Daoy (cell line): ENCODE measurements around the gene CDR2. TPM values are rescaled to one million over a fixed set of nuclear protein-coding genes. Genes with fewer than 3 reads are reported as not detected.
"Not testable (repeated sequence)": the region's sequence is repeated elsewhere in the genome, so short reads cannot be mapped to it uniquely, and the experiment has no call there.

Experiments
- DNase-seq: peaks from one replicate; pipeline ENCODE4 v3.0.0-alpha.2; 2015; ENCODE audit warnings: low read depth
- total RNA-seq: library from RNA; depleted of rRNA; stranded (reverse); fragments of >200 nt; shearing (Covaris generic); gene quantifications from 2 replicates; pipeline ENCODE4 v1.2.3, GENCODE V29; 2014

CDR2 gene
- total RNA-seq, 1 experiment from 2014 or later, result 22.9 TPM

DNA sequence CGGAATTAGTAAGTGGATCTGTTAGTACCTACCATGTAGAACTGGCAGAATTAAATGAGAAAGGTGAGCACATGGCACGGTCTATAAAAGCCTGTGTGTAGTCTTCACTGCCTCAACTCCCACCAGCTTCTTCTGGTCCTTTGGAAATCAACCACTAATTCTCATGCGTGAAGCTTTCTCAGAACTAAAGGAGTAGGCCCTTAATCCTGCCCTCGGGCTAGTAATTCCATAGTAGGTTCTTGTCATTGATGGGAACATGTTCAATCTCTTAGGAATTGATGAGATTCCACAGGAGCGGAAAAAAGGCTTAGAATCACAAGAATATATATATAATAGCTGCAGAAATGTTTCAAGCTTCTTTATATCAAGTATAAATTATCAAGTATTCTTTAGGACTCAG lies 21.7 kb downstream of the CDR2 start:
- no peak for DNase-seq

DNA sequence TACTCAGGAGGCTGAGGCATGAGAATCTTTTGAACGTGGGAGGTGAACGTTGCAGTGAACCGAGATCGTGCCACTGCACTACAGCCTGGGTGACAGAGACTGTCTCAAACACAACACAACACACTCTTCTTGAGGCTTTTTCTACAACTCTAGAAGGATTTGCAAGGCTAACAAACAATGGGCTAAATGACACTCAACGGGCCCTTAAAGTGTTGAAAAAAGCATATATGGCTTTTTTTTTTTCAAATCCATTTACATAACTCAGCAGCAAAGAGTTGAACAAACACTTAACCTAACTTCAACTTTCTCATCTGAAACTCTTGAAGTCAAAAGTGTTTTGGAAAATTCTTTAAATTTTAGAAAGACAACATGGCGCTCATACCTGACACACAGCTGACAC lies 22.3 kb downstream of the CDR2 start:
- DNase-seq, result no peak

DNA sequence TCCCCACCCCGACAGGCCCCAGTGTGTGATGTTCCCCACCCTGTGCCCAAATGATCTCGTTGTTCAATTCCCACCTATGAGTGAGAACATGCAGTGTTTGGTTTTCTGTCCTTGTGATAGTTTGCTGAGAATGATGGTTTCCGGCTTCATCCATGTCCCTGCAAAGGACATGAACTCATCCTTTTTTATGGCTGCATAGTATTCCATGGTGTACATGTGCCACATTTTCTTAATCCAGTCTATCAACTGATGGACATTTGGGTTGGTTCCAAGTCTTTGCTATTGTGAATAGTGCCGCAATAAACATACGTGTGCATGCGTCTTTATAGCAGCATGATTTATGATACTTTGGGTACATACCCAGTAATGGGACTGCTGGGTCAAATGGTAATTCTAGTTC lies 23.4 kb downstream of the CDR2 start:
- not testable (repeated sequence) for DNase-seq

DNA sequence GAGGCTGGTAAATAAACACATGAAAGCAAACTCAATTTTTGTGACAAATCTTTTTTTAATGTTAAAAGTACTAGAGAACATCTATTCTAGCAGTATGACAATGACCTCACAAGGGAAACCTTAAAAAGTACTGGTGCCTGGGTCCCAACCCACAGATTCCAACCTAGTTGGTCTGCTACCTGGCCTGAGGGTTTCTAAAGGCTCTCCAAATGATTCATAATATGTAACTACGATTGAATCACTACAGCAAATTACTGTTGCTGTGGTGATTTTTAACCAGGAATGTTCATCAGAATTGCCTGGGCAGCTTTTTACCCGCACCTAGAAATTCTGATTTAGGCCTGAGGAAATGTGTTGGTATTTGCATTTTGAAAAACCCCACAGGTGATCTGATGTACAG lies 26.1 kb downstream of the CDR2 start:
- DNase-seq, result no peak

DNA sequence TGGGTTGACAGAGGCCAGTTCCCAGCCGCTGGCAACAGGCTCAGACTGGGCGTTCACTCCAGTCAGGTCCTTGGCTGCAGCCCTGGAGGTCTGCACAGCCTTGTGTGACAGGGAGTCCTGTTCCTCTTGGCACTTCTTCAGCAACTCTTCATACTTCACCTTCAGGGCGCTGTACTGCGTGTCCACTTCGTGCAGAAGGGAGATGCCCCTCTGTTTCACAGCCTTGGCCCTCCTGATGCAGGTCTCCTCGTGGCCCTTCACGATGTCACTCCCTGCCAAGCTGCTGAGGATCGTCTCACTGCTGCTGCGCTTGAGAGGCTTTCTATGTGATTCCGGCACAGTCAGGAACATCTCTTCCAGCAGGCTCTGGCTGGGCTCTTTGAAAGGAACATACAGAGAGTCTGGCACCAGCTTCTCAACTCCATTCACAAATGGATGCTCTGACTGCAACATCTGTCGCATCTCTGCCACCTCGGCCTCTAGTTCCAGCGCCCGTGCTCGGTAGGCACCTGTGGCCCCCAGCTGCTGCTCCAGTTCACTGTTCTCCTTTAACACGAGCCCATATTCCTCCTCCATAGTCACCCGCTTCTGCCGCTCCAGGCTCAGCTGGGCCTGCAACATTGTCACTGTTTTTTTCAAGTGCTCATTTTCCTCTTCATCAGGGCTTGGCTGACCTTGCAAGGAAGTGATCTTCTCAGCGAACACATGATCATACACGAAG lies 27.2 kb downstream of the CDR2 start:
- no peak for DNase-seq

DNA sequence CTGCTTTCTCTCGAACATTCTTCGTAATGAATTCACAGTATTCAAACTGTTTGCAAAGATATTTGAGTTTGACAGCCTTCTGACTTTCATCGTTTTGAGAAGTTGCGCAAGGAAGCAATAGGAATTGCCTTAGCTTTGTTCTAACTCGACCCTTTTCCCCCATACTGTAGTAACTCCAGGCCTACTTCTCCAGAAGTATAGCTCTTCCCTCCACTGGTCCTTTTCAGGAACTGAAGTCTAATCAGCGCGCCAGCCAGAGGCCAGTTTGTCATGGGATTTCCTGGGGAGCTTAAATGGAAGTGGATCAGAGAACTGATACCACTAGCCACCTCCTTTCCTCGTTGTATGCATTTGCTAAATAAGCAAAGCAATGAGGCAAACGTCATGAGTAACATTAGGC lies 27.9 kb downstream of the CDR2 start:
- DNase-seq, result no peak

DNA sequence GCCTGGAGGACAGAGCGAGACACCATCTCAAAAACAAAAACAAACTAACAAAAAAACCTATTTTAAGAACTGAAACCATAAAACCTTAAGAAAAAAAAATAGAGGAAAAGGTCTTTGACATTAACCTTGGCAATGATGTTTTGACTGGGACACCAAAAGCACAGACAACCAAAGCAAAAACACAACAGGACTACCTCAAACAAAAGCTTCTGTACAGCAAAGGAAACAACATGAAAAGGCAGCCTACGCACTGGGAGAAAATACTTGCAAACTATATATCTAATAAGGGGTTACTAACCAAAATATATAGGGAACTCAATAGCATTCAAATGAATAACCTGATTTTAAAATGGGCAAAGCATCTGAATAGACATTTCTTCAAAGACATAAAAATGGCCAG lies 32.3 kb downstream of the CDR2 start:
- no peak for DNase-seq

DNA sequence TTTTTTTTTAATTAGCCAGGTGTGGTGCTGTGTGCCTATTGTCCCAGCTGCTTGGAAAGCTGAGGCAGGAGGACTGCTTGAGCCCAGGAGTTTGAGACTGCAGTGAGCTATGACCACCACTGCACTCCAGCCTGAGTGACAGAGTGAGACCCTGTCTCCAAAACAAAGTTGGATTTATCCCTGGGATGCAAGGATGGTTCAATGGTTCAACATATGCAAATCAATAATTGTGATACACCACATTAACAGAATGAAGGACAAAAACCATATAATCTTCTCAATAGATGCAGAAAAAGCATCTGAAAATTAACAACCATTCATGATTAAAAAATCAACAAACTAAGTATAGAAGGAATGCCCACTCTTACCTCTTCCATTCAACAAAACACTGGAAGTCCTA lies 33.5 kb downstream of the CDR2 start:
- DNase-seq, result no peak

DNA sequence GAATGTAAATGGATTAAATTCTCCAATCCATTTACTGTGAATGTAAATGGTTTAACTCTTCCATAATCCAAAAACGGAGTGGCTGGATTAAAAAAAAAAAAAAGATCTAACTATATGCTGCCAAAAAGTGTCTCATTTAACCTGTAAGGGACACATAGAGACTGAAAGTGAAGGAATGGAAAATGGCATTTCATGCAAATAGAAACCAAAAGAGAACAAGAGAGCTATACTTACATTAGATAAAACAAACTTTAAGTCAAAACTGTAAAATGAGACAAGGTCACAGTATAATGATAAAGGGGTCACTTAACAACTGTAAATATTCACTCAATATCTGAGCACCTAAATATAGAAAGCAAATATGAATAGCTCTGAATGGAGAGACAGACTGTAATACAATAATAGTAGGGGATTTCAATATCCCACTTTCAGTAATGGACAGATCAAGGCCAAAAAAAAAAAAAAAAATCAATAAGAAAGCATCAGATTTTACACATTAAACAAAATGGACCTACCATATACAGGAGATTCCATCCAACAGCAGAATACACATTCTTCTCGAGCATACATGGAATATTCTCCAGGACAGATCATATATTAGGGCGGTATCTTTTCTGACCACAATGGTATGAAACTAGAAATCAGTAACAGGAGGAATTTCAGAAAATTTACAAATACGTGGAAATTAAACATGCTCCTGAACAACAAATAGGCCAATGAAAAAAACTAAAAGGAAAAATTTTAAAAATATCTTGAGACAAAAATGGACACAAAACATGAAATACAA lies 36.4 kb downstream of the CDR2 start:
- DNase-seq, result no peak

DNA sequence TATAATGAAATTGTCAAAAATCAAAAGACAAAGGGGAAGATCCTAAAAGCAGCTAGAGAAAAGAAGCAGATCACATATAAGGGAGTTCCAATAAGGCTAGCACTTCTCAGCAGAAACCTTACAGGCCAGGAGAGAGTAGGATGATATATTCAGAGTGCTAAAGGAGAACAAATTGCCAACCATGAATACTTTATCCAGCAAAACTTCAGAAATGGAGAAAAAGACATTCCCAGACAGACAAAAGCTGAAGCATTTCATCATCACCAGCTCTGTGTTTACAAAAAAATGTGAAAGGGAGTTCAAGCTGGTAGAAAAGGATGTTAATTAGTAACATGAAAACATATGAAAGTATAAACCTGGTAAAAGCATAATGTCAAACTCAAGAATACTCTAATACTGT lies 37.4 kb downstream of the CDR2 start:
- DNase-seq, result no peak

DNA sequence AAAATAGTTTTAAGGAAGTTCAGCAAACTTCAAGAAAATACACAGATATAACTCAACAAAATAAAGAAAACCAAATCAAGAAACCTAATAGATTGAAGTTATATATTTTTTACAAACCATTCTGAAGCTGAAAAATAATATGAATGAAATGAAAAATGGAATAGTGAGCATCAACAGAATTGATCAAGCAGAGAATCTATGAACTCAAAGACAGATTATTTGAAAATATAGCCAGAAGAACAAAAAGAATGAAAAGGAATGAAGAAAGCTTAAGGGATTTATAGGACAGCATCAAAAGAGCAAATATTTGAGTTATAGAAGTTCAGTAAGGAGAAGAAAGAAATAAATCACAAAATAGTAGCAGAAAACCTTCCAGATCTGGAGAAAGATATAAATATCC lies 37.8 kb downstream of the CDR2 start:
- DNase-seq, result no peak

DNA sequence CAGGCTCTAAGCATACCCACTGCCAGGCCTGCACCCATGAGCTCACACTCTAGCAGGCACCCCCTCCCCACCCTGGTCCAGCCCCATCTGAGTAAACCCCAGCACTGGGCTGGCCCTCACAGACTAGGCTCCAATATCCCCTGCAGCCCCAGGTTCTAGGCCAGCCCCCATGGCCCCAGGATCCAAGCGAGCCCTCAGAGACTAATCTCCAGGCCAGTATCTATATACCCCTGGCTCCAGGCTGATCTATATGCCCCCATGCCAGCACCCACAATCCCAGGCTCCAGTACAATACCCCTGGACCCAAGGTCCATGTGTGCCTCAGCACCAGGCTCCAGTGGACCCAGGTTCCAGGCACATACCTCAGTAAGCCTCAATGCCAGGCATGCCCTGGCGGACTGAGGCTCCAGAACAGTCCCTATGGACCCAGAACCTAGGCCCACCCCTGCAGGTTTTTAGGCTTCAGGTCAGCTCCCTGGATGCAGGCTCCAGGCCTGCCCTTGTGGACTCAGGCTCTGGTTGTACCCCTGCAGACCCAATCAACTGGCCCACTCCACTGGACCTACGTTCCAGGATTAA lies 38.7 kb downstream of the CDR2 start:
- DNase-seq, result no peak

DNA sequence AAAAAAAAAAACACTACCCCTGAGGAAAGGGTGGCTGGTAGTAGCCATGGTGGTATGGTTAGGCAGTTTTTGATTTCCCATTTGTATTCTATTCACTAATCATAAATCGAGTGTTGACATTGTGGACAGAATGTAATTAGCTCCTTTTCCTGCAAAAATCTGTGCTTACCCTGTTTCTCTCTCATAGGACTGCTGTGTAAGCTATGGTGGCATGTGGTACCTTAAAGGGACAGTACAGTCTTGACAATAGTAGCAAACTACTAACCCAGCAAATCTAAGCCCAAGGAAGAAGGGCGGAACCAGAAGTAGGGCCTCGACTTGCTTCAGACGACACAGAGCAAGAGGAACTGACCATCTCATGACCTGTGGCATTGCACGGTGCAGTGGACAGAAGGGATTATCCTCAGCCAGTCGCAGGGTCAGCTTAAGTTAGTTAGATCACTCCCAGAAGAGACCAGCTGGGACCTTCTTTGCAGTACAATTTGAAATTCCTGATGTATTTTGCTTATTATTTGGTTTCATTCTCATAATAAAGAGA lies 40.9 kb downstream of the CDR2 start:
- DNase-seq, result no peak

DNA sequence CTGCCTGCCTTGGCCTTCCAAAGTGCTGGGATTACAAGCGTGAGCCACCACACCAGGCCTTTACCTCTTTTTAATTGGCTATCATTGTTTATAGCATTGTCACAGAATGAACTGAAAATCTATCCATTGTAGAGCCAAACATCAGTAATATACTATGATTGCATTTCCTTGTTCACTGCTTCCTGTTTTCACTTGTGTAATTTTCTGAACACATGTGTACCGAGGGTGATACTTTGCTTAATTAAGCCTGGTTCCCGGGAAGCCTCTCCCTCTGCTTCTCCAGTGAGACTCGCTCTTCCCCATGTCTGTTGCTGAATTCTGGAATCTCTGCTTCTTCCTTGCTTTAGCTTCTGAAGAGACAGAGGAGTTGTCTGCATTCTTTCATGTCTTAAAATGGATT lies 44.1 kb downstream of the CDR2 start:
- DNase-seq, result no peak

DNA sequence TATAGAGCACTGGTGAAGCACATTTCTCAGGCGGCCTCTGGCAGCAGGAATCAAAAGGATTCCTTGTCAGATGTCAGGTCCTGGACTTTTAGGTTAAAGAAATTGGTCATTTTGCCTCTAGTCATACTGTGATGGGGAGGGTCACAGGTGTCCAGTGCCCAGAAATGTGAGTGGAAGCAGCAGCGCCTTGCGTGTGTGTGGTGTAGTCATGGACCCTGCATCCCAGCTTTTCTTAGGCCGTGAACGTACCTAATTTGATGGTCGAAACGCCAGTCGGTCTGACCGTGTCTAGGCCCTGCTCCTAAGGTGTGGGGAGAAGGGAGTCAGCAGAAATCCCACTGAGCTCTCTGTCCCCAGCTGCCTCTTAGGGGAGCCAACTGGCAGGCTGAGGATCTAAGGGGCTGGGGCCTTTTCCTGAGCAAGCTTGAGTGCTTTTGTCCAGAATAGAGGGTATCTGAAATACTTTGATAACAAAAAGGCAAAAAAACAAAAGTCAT lies 45.2 kb downstream of the CDR2 start:
- no peak for DNase-seq

DNA sequence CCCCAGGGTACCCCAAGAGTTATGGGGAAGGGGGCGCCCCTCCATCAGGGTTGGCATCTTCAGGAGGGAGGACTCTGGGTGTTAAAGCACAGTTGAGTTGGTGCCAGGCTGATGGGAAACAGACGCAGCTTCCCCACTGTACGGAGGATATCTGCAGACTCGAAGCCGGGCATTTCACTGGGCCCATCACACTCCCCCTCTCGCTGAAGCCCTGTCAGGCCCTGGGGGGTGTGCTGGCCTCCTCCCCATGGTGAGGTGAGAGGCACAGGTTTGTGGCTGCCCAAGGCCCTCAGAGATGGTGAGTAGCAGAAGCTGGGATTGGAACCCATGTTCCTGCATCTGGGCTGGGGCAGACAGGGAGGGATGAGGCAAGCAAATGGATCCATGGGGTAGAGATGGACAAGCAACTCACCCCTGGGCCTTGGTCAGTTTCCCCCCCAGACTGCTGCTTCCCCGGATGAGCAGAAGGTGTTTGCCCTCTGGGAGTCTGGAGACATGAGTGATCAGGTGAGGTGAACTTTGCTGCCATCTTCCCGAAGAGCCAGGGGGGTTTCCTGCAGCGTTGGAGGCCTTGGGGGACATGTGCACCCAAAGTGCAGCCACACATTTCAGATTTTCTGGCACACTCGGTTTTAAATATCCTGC lies 46.2 kb downstream of the CDR2 start:
- no peak for DNase-seq

DNA sequence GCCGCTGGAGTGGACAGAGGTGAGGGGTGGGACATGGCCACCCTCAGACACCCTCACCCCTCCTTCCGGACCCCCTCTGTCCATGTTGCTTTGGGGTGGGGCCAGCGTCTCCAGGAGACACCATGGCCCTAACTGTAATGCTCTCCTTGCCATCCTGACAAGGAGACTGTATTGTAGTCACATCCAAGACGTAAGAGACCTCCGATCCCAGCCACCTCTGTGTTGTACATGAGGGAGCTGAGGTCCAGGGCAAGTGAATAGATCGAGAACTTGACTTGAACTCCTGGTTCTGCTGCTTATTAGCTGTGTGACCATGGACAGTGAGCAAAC lies 47.0 kb downstream of the CDR2 start:
- DNase-seq, result no peak

DNA sequence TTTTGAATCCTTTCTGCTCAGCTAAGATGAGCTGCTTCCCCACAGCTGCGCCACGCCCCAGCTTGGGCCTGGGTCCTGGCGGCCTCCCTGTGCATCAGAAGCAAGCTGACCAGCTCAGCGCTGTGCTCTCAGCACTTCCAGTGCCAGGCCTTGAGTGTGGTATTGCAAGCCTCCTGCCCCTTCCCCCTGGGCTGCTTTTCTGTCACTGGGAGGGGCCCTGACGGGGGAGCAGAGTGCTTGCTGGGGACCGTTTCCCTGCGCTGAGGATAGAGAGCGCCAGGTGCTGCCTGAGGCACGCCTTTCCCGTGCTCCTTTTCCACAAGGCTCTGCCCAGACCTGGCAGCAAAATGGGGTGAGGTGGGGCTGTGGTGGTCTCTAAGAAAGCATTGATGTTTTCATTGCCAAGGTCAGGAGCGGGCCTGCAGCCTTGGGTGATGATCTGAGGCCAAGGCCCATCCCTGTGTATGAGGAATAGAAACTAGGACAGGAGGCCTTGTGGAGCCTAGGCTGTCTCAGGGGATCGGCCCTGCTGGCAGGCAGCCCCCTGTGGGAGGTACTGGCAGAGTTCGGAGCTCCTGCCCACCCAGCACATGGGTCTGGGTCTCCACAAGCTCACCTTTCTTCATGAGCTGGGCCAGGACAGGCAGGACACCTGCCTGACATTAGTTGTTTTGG lies 47.5 kb downstream of the CDR2 start:
- DNase-seq, result no peak

DNA sequence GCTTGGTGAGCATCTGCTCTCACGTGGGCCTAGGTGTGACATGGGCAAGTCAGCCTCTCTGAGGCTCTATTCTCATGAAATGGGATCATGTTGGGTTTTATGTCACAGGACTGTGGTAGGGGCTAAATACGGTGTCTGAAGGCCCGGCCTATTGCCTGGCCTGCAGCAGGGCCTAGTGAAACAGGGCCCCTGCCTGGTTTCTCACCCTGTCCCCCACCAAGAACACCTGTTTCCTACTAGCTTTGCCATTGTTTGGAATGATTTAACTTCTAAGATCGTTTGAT lies 48.1 kb downstream of the CDR2 start:
- no peak for DNase-seq

DNA sequence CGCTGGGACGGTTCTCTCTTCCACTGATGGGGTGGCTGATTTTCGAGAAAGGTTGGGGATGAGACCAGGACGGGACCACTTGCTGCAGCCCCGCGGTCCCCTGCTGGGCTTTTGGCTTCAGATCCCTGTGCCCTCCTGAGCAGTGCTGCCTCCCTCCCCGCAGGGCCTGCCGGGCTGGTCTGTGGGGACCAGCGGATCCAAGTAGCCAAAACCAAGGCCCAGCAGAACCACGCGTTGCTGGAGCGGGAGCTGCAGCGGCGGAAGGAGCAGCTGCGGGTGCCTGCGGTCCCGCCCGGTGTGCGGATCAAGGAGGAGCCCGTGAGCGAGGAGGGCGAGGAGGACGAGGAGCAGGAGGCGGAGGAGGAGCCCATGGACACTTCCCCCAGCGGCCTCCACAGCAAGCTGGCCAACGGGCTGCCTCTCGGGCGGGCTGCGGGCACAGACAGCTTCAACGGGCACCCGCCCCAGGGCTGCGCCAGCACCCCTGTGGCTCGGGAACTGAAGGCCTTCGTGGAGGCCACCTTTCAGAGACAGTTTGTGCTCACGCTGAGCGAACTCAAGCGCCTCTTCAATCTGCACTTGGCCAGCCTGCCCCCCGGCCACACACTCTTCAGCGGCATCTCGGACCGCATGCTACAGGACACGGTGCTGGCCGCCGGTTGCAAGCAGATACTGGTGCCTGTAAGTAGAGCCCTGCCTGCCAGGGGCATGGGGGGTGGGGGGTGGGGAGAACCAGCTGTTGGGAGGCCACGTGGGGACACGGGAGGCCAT lies 48.6 kb downstream of the CDR2 start:
- DNase-seq, result no peak
